GDM1 (cell line): ENCODE results near the gene TAB2.

Experiments
- DNase-seq: peaks from one replicate; lab custom pipeline; 2025; lab: John Stamatoyannopoulos, UW

TAB2 gene

GRCh38 chr6:149317644-149318571 is at the start of gene TAB2:
TAB2 (plus strand) TSS chr6:149317712; CDS start chr6:149369998, 52,286 bp downstream.
- DNase-seq = peak; percentile 44

- DNase-seq = no peak
These were observed 49.4 kb upstream of the TAB2 start for GRCh38 chr6:149268146-149268545.

GRCh38 chr6:149268768-149269167 is 48.7 kb upstream of the TAB2 start:
- DNase-seq = no peak

GRCh38 chr6:149270616-149271015 is 46.9 kb upstream of the TAB2 start:
- no peak for DNase-seq

- DNase-seq = peak; percentile 30
These were observed 45.9 kb upstream of the TAB2 start for GRCh38 chr6:149271348-149272340.

- DNase-seq = peak; percentile 78
These were observed 44.2 kb upstream of the TAB2 start for GRCh38 chr6:149273318-149273717.

- no peak for DNase-seq
These were observed 41.9 kb upstream of the TAB2 start for GRCh38 chr6:149275621-149276020.

- DNase-seq = no peak
These were observed 39.9 kb upstream of the TAB2 start for GRCh38 chr6:149277621-149278020.

- no peak for DNase-seq
These were observed 38.5 kb upstream of the TAB2 start for GRCh38 chr6:149278997-149279396.

GRCh38 chr6:149284904-149285303 is 32.6 kb upstream of the TAB2 start:
- no peak for DNase-seq

- no peak for DNase-seq
These were observed 31.9 kb upstream of the TAB2 start for GRCh38 chr6:149285626-149286025.

- no peak for DNase-seq
These were observed 30.6 kb upstream of the TAB2 start for GRCh38 chr6:149286905-149287304.

- DNase-seq = no peak
These were observed 28.2 kb upstream of the TAB2 start for GRCh38 chr6:149289192-149289781.

- DNase-seq = no peak
These were observed 27.5 kb upstream of the TAB2 start for GRCh38 chr6:149289966-149290365.

GRCh38 chr6:149293244-149293643 is 24.3 kb upstream of the TAB2 start:
- DNase-seq = no peak

- DNase-seq = no peak
These were observed 16.9 kb upstream of the TAB2 start for GRCh38 chr6:149300563-149300962.

GRCh38 chr6:149302723-149303122 is 14.8 kb upstream of the TAB2 start:
- no peak for DNase-seq

GRCh38 chr6:149303468-149303867 is 14.0 kb upstream of the TAB2 start:
- DNase-seq = no peak

GRCh38 chr6:149305372-149305771 is 12.1 kb upstream of the TAB2 start:
- DNase-seq = no peak

GRCh38 chr6:149306967-149307366 is 10.5 kb upstream of the TAB2 start:
- no peak for DNase-seq

- no peak for DNase-seq
These were observed 6.2 kb upstream of the TAB2 start for GRCh38 chr6:149311293-149311692.

GRCh38 chr6:149311766-149312165 is 5.7 kb upstream of the TAB2 start:
- DNase-seq = no peak
